Activated naive CD8-positive, alpha-beta T cell treated with anti-CD3 and anti-CD28 coated beads, Interleukin-2, amount 50 U/mL, for 24 hours (primary cell): ENCODE results near the gene LNX2.
A peak's percentile ranks its signal among the peaks of the same experiment; 100 is the strongest.
"Not testable (repeated sequence)": the region's sequence is repeated elsewhere in the genome, so short reads cannot be mapped to it uniquely, and the experiment has no call there.

Source experiments
- ATAC-seq: fragments of 150-1000 bp; cut with Tn5 transposase; one replicate; pipeline ENCODE4 v1.10.0; 2021
- DNase-seq: peaks from one replicate; pipeline ENCODE4 v3.0.0; 2021
- H3K27ac Mint-ChIP-seq: one replicate; pipeline ENCODE4 v1.8.0; 2021; ENCODE audit warnings: mild to moderate bottlenecking, mixed read lengths
- H3K27me3 Mint-ChIP-seq: one replicate; pipeline ENCODE4 v1.8.0; 2021; ENCODE audit warnings: mixed read lengths
- H3K36me3 Mint-ChIP-seq: one replicate; pipeline ENCODE4 v1.8.0; 2021; ENCODE audit warnings: low read depth, mixed read lengths
- H3K4me1 Mint-ChIP-seq: one replicate; pipeline ENCODE4 v1.8.0; 2021; ENCODE audit warnings: mixed read lengths
- H3K4me3 Mint-ChIP-seq: one replicate; pipeline ENCODE4 v1.8.0; 2021; ENCODE audit warnings: mild to moderate bottlenecking, moderate library complexity, mixed read lengths
- H3K9me3 Mint-ChIP-seq: one replicate; pipeline ENCODE4 v1.8.0; 2021; ENCODE audit warnings: mixed read lengths

Gene LNX2

GRCh38 chr13:27628766-27629165 is 8.4 kb upstream of the LNX2 start:
- not testable (repeated sequence) for H3K27me3 Mint-ChIP-seq, H3K9me3 Mint-ChIP-seq, H3K4me3 Mint-ChIP-seq

GRCh38 chr13:27628081-27628480 is 7.8 kb upstream of the LNX2 start:
- Mint-ChIP-seq H3K27ac (no peak overlapping the region), H3K36me3 (peaks cover 75% of the 10 kb centered on the region), H3K27me3 (no peaks in the 10 kb centered on the region), H3K4me1 (peaks cover 66% of the 10 kb centered on the region), H3K9me3 (no peaks in the 10 kb centered on the region), H3K4me3 (no peak overlapping the region)
- no peak for ATAC-seq
- no peak for DNase-seq

More at GRCh38 chr13:27628766-27629165, 8.4 kb upstream of the LNX2 start:
- Mint-ChIP-seq H3K36me3 (peaks cover 71% of the 10 kb centered on the region), H3K4me1 (peaks cover 61% of the 10 kb centered on the region)
- H3K27ac Mint-ChIP-seq, DNase-seq, ATAC-seq: not testable (repeated sequence)

- Mint-ChIP-seq H3K27me3 (no peaks in the 10 kb centered on the region), H3K4me1 (peaks cover 69% of the 10 kb centered on the region), H3K27ac (no peak overlapping the region), H3K36me3 (peaks cover 76% of the 10 kb centered on the region), H3K4me3 (no peak overlapping the region), H3K9me3 (no peaks in the 10 kb centered on the region)
- DNase-seq (no peak), ATAC-seq (no peak)
Measured at GRCh38 chr13:27627380-27627779, 7.1 kb upstream of the LNX2 start.

GRCh38 chr13:27625839-27626238 is 5.5 kb upstream of the LNX2 start:
- peaks cover 65% of the 10 kb centered on the region for H3K4me1 Mint-ChIP-seq

GRCh38 chr13:27624071-27624470 is 3.7 kb upstream of the LNX2 start:
- Mint-ChIP-seq H3K27ac (no peak overlapping the region), H3K4me1 (peaks cover 65% of the 10 kb centered on the region), H3K9me3 (no peaks in the 10 kb centered on the region), H3K4me3 (peak overlapping the region; percentile 47), H3K36me3 (peaks cover 58% of the 10 kb centered on the region), H3K27me3 (no peaks in the 10 kb centered on the region)
- ATAC-seq (no peak), DNase-seq (no peak)

More at GRCh38 chr13:27625839-27626238, 5.5 kb upstream of the LNX2 start:
- Mint-ChIP-seq H3K27me3 (no peaks in the 10 kb centered on the region), H3K9me3 (no peaks in the 10 kb centered on the region), H3K4me3 (no peak overlapping the region), H3K36me3 (peaks cover 66% of the 10 kb centered on the region), H3K27ac (no peak overlapping the region)
- ATAC-seq (no peak), DNase-seq (no peak)

GRCh38 chr13:27622881-27623280 is 2.6 kb upstream of the LNX2 start:
- Mint-ChIP-seq H3K9me3 (no peaks in the 10 kb centered on the region), H3K36me3 (peaks cover 49% of the 10 kb centered on the region), H3K4me1 (peaks cover 72% of the 10 kb centered on the region), H3K27me3 (no peaks in the 10 kb centered on the region), H3K27ac (peak overlapping the region; percentile 95), H3K4me3 (peak overlapping the region; percentile 98)
- ATAC-seq = no peak
- DNase-seq = no peak

- DNase-seq (no peak), ATAC-seq (peak; percentile 0)
- Mint-ChIP-seq H3K27me3 (no peaks in the 10 kb centered on the region), H3K4me3 (peak overlapping the region; percentile 98), H3K4me1 (peaks cover 68% of the 10 kb centered on the region), H3K9me3 (no peaks in the 10 kb centered on the region), H3K36me3 (peaks cover 44% of the 10 kb centered on the region), H3K27ac (peak overlapping the region; percentile 95)
Measured at GRCh38 chr13:27622102-27622820, 1.9 kb upstream of the LNX2 start.

GRCh38 chr13:27621366-27622101 is 1.2 kb upstream of the LNX2 start, which contains the start of gene POLR1D:
Gene POLR1D (plus strand): TSS chr13:27621892. CDS start chr13:27621984, 92 bp downstream.
- Mint-ChIP-seq H3K27ac (peak within 1 kb of the TSS; percentile 95), H3K9me3 (no peaks in the 10 kb centered on the region), H3K36me3 (peaks cover 39% of the 10 kb centered on the region), H3K4me3 (peak within 1 kb of the TSS; percentile 98), H3K4me1 (peaks cover 63% of the 10 kb centered on the region), H3K27me3 (no peaks in the 10 kb centered on the region)
- DNase-seq (peak; percentile 79), ATAC-seq (peak; percentile 69)

- H3K4me3 Mint-ChIP-seq = peak overlapping the region; percentile 86
- no peak for ATAC-seq
- peak overlapping the region; percentile 86 for H3K27ac Mint-ChIP-seq
- no peaks in the 10 kb centered on the region for H3K9me3 Mint-ChIP-seq
- DNase-seq = no peak
- peaks cover 59% of the 10 kb centered on the region for H3K4me1 Mint-ChIP-seq
- H3K27me3 Mint-ChIP-seq = no peaks in the 10 kb centered on the region
- peaks cover 37% of the 10 kb centered on the region for H3K36me3 Mint-ChIP-seq
Measured at GRCh38 chr13:27621116-27621365, 712 bp upstream of the LNX2 start.

- DNase-seq = peak; percentile 35
- no peaks in the 10 kb centered on the region for H3K27me3 Mint-ChIP-seq
- no peaks in the 10 kb centered on the region for H3K9me3 Mint-ChIP-seq
- peak; percentile 30 for ATAC-seq
- H3K4me1 Mint-ChIP-seq = peaks cover 48% of the 10 kb centered on the region
- H3K27ac Mint-ChIP-seq = peak overlapping the region; percentile 23
- peak overlapping the region; percentile 86 for H3K4me3 Mint-ChIP-seq
- H3K36me3 Mint-ChIP-seq = peaks cover 26% of the 10 kb centered on the region
Measured at GRCh38 chr13:27619728-27620376, 477 bp downstream of the LNX2 start.

- Mint-ChIP-seq H3K9me3 (no peaks in the 10 kb centered on the region), H3K36me3 (peaks cover 21% of the 10 kb centered on the region), H3K4me3 (peak overlapping the region; percentile 86), H3K27ac (peak overlapping the region; percentile 23), H3K27me3 (no peaks in the 10 kb centered on the region), H3K4me1 (peaks cover 43% of the 10 kb centered on the region)
- DNase-seq (no peak), ATAC-seq (no peak)
Measured at GRCh38 chr13:27619093-27619727, 1.1 kb downstream of the LNX2 start.

- ATAC-seq (no peak), DNase-seq (no peak)
- Mint-ChIP-seq H3K27ac (no peak overlapping the region), H3K36me3 (peaks cover 8% of the 10 kb centered on the region), H3K9me3 (no peaks in the 10 kb centered on the region), H3K27me3 (no peaks in the 10 kb centered on the region), H3K4me1 (peaks cover 34% of the 10 kb centered on the region), H3K4me3 (no peak overlapping the region)
Measured at GRCh38 chr13:27617881-27618321, 2.4 kb downstream of the LNX2 start.

- H3K36me3 Mint-ChIP-seq = no peaks in the 10 kb centered on the region
- H3K4me3 Mint-ChIP-seq = no peak overlapping the region
- no peak for DNase-seq
- no peak for ATAC-seq
- H3K9me3 Mint-ChIP-seq = no peaks in the 10 kb centered on the region
- H3K27me3 Mint-ChIP-seq = no peaks in the 10 kb centered on the region
- H3K4me1 Mint-ChIP-seq = peaks cover 26% of the 10 kb centered on the region
- no peak overlapping the region for H3K27ac Mint-ChIP-seq
Measured at GRCh38 chr13:27613628-27614027, 6.7 kb downstream of the LNX2 start.

- Mint-ChIP-seq H3K36me3 (peaks cover 4% of the 10 kb centered on the region), H3K27ac (no peak overlapping the region), H3K4me1 (peaks cover 28% of the 10 kb centered on the region), H3K4me3 (no peak overlapping the region), H3K27me3 (no peaks in the 10 kb centered on the region), H3K9me3 (no peaks in the 10 kb centered on the region)
- DNase-seq = no peak
- ATAC-seq = no peak
Measured at GRCh38 chr13:27607125-27607524, 13.2 kb downstream of the LNX2 start.
